Neural progenitor cell (in vitro differentiated cells): ENCODE data around the gene ROR2.

ENCODE experiments used
- EZH2 ChIP-seq: fragments of 200-600 bp; sonication (generic); IDR thresholded peaks from 2 replicates; pipeline ENCODE4 v1.6.1; 2017; ENCODE audit warnings: antibody characterized with exemption, mild to moderate bottlenecking, moderate library complexity
- TF ChIP-seq, protein P1 (sequence below): fragments of 200-600 bp; sonication (generic); IDR thresholded peaks from 2 replicates; pipeline ENCODE4 v1.5.1; 2017; ENCODE audit warnings: antibody characterized with exemption, mild to moderate bottlenecking

DNA sequence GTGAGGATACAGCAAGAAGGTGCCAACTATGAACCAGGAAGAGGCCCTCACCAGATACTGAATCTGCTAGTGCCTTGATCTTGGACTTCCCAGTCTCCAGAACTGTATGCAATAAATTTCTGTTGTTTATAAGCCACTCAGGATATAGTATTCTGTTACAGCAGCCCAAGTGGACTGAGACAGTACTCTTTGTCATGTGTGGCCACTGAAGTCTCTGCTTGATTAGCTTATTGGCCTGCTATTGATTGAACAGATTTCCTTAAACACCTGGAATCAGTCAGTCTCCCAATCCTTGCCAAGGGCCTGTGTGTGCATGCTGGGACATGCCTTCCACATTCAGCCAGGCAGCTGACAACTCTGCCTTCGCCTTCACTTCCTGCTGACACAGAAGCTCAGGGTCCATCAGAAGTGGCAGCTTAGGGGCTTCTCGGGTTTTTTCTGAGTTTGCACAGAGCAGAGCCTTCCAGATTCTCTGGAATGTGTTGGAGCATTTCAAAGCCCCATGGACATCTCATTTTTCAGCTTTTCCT lies 13.7 kb upstream of the ROR2 start:
- TF ChIP-seq, protein P1, sequence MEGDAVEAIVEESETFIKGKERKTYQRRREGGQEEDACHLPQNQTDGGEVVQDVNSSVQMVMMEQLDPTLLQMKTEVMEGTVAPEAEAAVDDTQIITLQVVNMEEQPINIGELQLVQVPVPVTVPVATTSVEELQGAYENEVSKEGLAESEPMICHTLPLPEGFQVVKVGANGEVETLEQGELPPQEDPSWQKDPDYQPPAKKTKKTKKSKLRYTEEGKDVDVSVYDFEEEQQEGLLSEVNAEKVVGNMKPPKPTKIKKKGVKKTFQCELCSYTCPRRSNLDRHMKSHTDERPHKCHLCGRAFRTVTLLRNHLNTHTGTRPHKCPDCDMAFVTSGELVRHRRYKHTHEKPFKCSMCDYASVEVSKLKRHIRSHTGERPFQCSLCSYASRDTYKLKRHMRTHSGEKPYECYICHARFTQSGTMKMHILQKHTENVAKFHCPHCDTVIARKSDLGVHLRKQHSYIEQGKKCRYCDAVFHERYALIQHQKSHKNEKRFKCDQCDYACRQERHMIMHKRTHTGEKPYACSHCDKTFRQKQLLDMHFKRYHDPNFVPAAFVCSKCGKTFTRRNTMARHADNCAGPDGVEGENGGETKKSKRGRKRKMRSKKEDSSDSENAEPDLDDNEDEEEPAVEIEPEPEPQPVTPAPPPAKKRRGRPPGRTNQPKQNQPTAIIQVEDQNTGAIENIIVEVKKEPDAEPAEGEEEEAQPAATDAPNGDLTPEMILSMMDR: no peak
- no peak for TF ChIP-seq EZH2
